MM.1S (cell line): ENCODE data around the gene TMED7.

Experiments used
- DNase-seq: peaks from one replicate; pipeline ENCODE4 v3.0.0-alpha.2; 2015
- H2AFZ ChIP-seq: fragments of 300-600 bp; sonication (generic); 2 replicates; pipeline ENCODE4 v1.6.0; 2016; ENCODE audit warnings: antibody characterized with exemption, low read length
- H3F3A ChIP-seq: fragments of 300-600 bp; sonication (generic); 2 replicates; pipeline ENCODE4 v1.6.1; 2016; ENCODE audit warnings: mild to moderate bottlenecking, antibody characterized with exemption, low read length, moderate library complexity, mixed read lengths; ENCODE audit not compliant: insufficient read depth
- H3K27ac ChIP-seq: fragments of 300-600 bp; sonication (generic); 2 replicates; pipeline ENCODE4 v1.5.1; 2016; ENCODE audit warnings: mild to moderate bottlenecking, low read length
- H3K27me3 ChIP-seq: fragments of 300-600 bp; sonication (generic); replicated peaks from 2 replicates; pipeline ENCODE4 v1.6.0; 2016; ENCODE audit warnings: low read length; ENCODE audit not compliant: insufficient read depth
- H3K36me3 ChIP-seq: fragments of 300-600 bp; sonication (generic); replicated peaks from 2 replicates; pipeline ENCODE4 v1.6.1; 2016; ENCODE audit warnings: mild to moderate bottlenecking, low read length, mixed read lengths; ENCODE audit not compliant: insufficient read depth
- H3K4me1 ChIP-seq: fragments of 300-600 bp; sonication (generic); 2 replicates; pipeline ENCODE4 v1.6.1; 2016; ENCODE audit warnings: low read length, mixed read lengths
- H3K4me2 ChIP-seq: fragments of 300-600 bp; sonication (generic); 2 replicates; pipeline ENCODE4 v1.6.0; 2016; ENCODE audit warnings: low read depth, low read length
- H3K4me3 ChIP-seq: fragments of 300-600 bp; sonication (generic); 2 replicates; pipeline ENCODE4 v1.5.1; 2016; ENCODE audit warnings: low read length, mixed read lengths
- H3K79me2 ChIP-seq: fragments of 300-600 bp; sonication (generic); 2 replicates; pipeline ENCODE4 v1.6.1; 2016; ENCODE audit warnings: mixed run types, low read length, mixed read lengths
- H3K9ac ChIP-seq: fragments of 300-600 bp; sonication (generic); 2 replicates; pipeline ENCODE4 v1.6.1; 2016; ENCODE audit warnings: low read length, mixed read lengths
- H3K9me2 ChIP-seq: fragments of 300-600 bp; sonication (generic); replicated peaks from 2 replicates; pipeline ENCODE4 v1.6.1; 2016; ENCODE audit warnings: mild to moderate bottlenecking, low read length, mixed read lengths; ENCODE audit not compliant: insufficient read depth
- H3K9me3 ChIP-seq: fragments of 300-600 bp; sonication (generic); replicated peaks from 2 replicates; pipeline ENCODE4 v1.6.1; 2016; ENCODE audit warnings: mild to moderate bottlenecking, low read length, mixed read lengths; ENCODE audit not compliant: insufficient read depth
- H4K20me1 ChIP-seq: fragments of 300-600 bp; sonication (generic); 2 replicates; pipeline ENCODE4 v1.6.1; 2016; ENCODE audit warnings: mild to moderate bottlenecking, low read length, moderate library complexity, mixed read lengths; ENCODE audit not compliant: insufficient read depth
- CTCF ChIP-seq: fragments of 300-600 bp; sonication (generic); IDR thresholded peaks from 2 replicates; pipeline ENCODE4 v1.5.1; 2016; ENCODE audit warnings: antibody characterized with exemption, low read length, mixed read lengths
- EZH2 ChIP-seq: fragments of 300-600 bp; sonication (generic); optimal IDR thresholded peaks from 2 replicates; pipeline ENCODE3; 2017; ENCODE audit warnings: low read depth, mild to moderate bottlenecking, antibody characterized with exemption, low read length, mixed read lengths
- EZH2phosphoT487 ChIP-seq: fragments of 300-600 bp; sonication (generic); IDR thresholded peaks from 2 replicates; pipeline ENCODE4 v1.6.1; 2018; ENCODE audit warnings: antibody characterized with exemption, low read length

The TMED7 gene

GRCh38 chr5:115589043-115589442 lies 36.8 kb downstream of the TMED7 start:
- TF ChIP-seq CTCF (no peak), EZH2phosphoT487 (no peak), EZH2 (no peak)
- DNase-seq = no peak
- H3K4me3 ChIP-seq = no peak overlapping the region

GRCh38 chr5:115588640-115589039 lies 37.2 kb downstream of the TMED7 start:
- H3K4me3 ChIP-seq = no peak overlapping the region
- no peak for DNase-seq
- TF ChIP-seq EZH2 = no peak
- TF ChIP-seq CTCF = no peak
- no peak for TF ChIP-seq EZH2phosphoT487
- H3K9ac ChIP-seq = no peak overlapping the region
- H3F3A ChIP-seq = no peaks in the 10 kb centered on the region
- H3K9me3 ChIP-seq = no peaks in the 10 kb centered on the region
- H3K79me2 ChIP-seq = no peaks in the 10 kb centered on the region
- no peak overlapping the region for H2AFZ ChIP-seq
- no peak overlapping the region for H3K27ac ChIP-seq
- no peak overlapping the region for H3K4me2 ChIP-seq
- no peaks in the 10 kb centered on the region for H4K20me1 ChIP-seq
- H3K36me3 ChIP-seq = no peaks in the 10 kb centered on the region
- no peaks in the 10 kb centered on the region for H3K9me2 ChIP-seq
- no peaks in the 10 kb centered on the region for H3K27me3 ChIP-seq
- H3K4me1 ChIP-seq = 0 out of 2 replicates have a peak, but pooled peaks cover 6% of the 10 kb centered on the region

More at GRCh38 chr5:115589043-115589442, 36.8 kb downstream of the TMED7 start:
- 0 out of 2 replicates have a peak, but pooled peaks cover 6% of the 10 kb centered on the region for H3K4me1 ChIP-seq
- H4K20me1 ChIP-seq = no peaks in the 10 kb centered on the region
- no peaks in the 10 kb centered on the region for H3K79me2 ChIP-seq
- H3K27ac ChIP-seq = no peak overlapping the region
- no peaks in the 10 kb centered on the region for H3K27me3 ChIP-seq
- no peaks in the 10 kb centered on the region for H3K9me2 ChIP-seq
- no peak overlapping the region for H2AFZ ChIP-seq
- H3F3A ChIP-seq = no peaks in the 10 kb centered on the region
- H3K36me3 ChIP-seq = no peaks in the 10 kb centered on the region
- no peak overlapping the region for H3K9ac ChIP-seq
- H3K4me2 ChIP-seq = no peak overlapping the region
- no peaks in the 10 kb centered on the region for H3K9me3 ChIP-seq

- no peak overlapping the region for H3K4me2 ChIP-seq
- no peak overlapping the region for H2AFZ ChIP-seq
- H3K79me2 ChIP-seq = no peaks in the 10 kb centered on the region
- H3K27ac ChIP-seq = no peak overlapping the region
- no peaks in the 10 kb centered on the region for H4K20me1 ChIP-seq
- no peaks in the 10 kb centered on the region for H3F3A ChIP-seq
- H3K9ac ChIP-seq = no peak overlapping the region
- no peak overlapping the region for H3K4me3 ChIP-seq
- DNase-seq = peak; percentile 39
- H3K36me3 ChIP-seq = no peaks in the 10 kb centered on the region
- TF ChIP-seq EZH2phosphoT487 (no peak), CTCF (peak; percentile 55)
- 0 out of 2 replicates have a peak, but pooled peaks cover 6% of the 10 kb centered on the region for H3K4me1 ChIP-seq
- H3K9me3 ChIP-seq = no peaks in the 10 kb centered on the region
- H3K27me3 ChIP-seq = no peaks in the 10 kb centered on the region
- H3K9me2 ChIP-seq = no peaks in the 10 kb centered on the region
Measured at GRCh38 chr5:115586525-115587146, 39.2 kb downstream of the TMED7 start.
